HG03460 (cell line): ENCODE data around the gene ACOX3.

Source experiments
- ATAC-seq: cut with Tn5 transposase; IDR thresholded peaks from one replicate; pipeline ENCODE4 v1.9.1; 2021; ENCODE audit not compliant: unreplicated experiment

The ACOX3 gene

DNA sequence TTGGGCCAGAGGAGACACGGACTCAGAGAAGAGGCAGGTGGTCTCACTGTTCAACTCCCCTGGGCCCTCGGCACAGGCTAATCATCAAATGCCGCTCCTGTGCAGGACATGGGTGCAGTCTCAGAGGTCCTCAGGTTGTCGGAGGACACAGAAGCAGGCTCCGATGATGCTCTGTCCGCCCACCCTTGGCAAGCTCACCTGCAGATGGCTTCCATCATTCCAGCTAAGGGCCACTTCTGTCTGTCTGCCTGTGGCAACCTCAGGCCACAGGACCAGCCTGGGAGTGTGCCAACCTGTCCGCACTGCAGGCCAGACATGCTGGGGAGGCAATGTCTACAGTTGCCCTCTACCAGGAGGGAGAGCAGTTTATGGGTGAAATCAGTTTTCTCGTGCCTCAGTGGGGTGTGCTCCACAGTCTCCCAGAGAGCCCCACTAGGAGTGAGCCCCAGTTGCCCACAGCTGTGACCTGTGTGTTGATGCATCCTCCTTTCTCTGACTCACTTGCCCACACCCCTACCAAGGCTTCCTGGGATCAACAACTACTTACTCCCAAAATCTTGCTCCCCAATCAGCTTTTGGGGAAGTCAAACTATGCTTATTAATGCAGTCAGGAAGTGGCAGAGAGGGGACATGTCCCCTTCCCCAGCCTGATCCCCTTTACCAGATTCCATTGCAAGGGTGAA lies 115.1 kb downstream of the ACOX3 start:
- ATAC-seq: no peak

DNA sequence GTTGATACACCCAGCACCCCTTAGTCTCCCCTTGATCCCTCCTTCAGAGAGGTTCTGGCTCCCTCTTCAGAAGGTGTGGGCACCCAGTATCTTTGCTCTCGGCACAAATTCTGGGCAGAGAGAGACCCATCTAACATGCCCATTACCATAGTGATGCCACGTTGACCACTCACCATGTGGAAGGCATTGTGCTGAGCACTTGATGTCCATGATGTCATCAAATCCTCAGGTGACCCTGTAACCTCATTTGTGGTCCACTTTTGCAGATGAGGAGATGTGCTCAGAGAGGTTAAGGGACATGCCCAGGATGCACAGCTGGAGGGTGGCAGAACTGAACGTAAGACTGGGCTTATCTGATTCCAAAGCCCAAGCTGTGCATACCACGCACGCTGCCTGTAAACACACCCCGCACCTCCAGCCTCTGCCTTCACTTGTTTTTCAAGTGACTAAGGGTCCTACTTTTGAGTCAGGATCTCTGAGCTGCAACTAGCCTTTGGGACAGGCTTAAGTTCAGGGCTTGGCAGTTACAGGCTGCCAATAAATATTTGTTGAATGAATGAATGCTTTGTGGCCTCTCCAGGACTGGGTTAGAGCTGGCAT lies 115.8 kb downstream of the ACOX3 start:
- no peak for ATAC-seq

GRCh38 chr4:8323947-8324555 lies 116.5 kb downstream of the ACOX3 start:
- no peak for ATAC-seq

DNA sequence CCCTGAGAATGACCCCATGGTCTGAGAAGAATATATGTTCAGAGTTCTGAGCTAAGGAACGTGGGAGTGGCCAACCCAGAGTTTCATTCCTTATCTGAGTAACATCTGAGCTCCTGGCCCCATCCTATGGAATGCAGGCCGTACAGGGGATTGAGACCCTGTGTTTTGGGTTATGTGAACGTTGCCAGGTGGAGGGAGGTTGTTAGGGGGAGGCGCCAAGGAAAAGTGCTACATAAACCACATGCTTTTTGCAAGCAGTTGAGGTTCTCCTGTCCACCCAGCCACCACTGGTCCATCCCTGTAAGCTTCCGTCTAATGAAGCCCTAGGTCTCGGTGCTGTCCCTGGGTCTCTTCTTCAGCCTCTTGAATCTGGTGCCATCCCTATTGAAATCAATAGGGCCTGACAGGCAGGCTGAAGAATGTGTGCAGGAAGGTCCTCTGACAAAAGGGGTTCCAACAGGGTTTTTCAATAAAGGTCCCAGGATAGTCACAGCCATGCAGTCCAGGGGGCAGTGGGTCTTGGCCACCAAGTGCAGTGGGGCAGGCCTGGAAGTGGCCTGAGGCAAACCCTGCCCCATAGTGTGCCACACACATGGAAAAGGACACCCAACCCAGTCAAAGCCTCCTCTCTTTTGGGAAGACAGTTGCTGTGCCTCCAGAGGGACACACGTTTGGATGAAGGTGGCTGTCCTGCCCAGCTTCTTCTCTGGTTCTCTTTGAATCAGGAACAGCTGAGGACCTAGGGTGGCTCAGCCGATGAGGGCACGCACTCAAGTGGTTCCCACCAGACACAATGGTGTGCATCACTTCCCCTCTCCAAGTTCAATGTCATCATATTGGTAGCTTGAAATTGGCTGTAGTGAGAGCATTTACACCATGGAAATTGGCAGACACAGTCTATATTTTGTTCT lies 117.5 kb downstream of the ACOX3 start:
- no peak for ATAC-seq

GRCh38 chr4:8321771-8322170 lies 118.8 kb downstream of the ACOX3 start:
- no peak for ATAC-seq

DNA sequence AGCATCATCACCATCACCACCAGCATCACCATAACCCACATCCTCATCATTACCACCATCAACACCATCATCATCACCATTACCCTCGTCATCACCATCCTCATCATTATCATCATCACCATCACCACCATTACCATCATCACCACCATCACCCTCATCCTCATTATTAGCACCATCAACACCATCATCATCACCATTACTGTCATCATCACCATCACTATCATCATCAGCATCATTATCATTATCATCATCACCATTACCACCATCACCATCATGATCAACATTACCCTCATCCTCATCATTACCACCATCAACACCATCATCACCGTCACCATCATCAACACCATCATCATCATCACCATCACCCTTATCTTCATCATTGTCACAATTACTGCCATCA lies 119.3 kb downstream of the ACOX3 start:
- no peak for ATAC-seq

GRCh38 chr4:8320386-8320750 lies 120.2 kb downstream of the ACOX3 start:
- no peak for ATAC-seq

GRCh38 chr4:8319731-8320385 lies 120.7 kb downstream of the ACOX3 start:
- no peak for ATAC-seq

GRCh38 chr4:8319061-8319460 lies 121.5 kb downstream of the ACOX3 start:
- ATAC-seq: no peak

DNA sequence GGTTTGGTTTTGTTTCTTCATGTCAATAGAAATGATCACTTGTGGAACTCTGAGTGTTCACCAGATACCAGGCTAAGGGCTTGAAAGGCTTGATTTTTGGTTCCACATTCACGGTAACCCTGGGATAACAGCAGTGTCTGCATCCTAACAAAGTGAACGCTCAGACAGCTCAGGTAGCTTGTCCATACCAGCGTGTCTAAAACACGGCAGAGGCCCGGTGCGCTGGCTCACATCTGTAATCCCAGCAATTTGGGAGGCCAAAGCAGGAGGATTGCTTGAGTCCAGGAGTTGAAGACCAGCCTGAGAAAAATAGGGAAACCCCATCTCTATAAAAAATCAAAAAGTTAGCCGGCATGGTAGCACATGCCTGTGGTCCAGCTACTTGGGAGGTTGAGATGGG lies 122.0 kb downstream of the ACOX3 start:
- ATAC-seq: no peak

- no peak for ATAC-seq
These were observed 123.0 kb downstream of the ACOX3 start for GRCh38 chr4:8317474-8317873.

DNA sequence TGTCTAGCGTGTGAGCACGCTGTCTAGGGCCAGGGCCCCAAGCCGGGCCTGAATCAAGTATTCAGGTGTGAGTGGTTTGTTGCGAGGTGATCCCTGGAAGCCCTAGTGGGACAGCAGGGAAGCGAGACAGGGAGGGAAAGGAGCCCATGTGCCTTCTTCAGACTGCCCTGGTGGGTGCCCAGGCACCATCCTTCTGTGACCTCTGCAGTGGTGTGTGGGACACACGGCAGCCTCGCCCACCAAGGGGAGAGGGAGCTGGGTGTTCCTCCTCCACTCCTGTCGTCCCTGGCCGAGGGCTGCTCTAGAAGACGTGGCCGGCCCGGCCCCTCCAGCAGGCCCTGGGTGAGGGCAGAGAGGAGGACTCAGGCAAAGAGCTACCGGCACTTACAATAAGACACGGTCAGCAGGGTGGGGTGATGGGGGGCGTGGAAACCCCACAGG lies 123.6 kb downstream of the ACOX3 start:
- ATAC-seq: no peak
